Ectodermal cell (in vitro differentiated cells): ENCODE measurements around the gene HCRTR1.

Experiments
- H3K27ac ChIP-seq: 2 replicates; pipeline ENCODE4 v1.7.0; 2013; ENCODE audit warnings: mild to moderate bottlenecking, low read depth, low read length; ENCODE audit not compliant: insufficient read depth, poor library complexity, severe bottlenecking
- H3K27me3 ChIP-seq: 2 replicates; pipeline ENCODE4 v1.7.0; 2013; ENCODE audit warnings: mild to moderate bottlenecking, low read length; ENCODE audit not compliant: insufficient read depth, control insufficient read depth, poor library complexity, severe bottlenecking
- H3K36me3 ChIP-seq: one replicate; pipeline ENCODE4 v1.7.0; 2013; ENCODE audit warnings: low read length; ENCODE audit not compliant: control insufficient read depth, insufficient read depth
- H3K4me1 ChIP-seq: one replicate; pipeline ENCODE4 v1.7.0; 2013; ENCODE audit warnings: low read length; ENCODE audit not compliant: control insufficient read depth, insufficient read depth
- H3K4me3 ChIP-seq: 2 replicates; pipeline ENCODE4 v1.7.0; 2013; ENCODE audit warnings: low read depth, low read length, control low read depth; ENCODE audit not compliant: insufficient read depth
- H3K9me3 ChIP-seq: 2 replicates; pipeline ENCODE4 v1.7.0; 2013; ENCODE audit warnings: mild to moderate bottlenecking, low read length, moderate library complexity; ENCODE audit not compliant: control insufficient read depth
- WGBS, 2 experiments: methylation state at CpG; one replicate each; pipeline ENCODE4 v1.1.7; 2013; ENCODE audit warnings: missing lambda C conversion rate in 2 of 2; 5-methylcytosine and 5-hydroxymethylcytosine counted together

The HCRTR1 gene

DNA sequence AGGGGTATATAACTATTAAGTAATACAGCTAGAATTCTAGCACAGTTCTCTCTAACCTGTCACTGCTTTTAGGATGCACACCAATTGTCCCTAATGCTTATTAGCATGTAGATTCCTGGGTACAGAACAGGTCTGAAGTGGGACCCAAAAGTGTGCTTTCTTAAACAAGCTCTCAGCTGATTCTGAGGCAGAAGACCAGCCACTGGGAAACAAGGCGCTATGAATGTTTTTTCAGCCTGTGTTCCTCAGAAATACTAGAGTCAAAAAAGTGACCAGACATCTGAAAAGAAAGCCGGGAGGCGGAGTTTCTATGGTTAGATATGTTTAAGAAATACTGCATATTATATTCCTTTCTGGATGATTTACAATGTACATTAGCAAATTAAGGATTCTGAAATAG, 25.4 kb downstream of the HCRTR1 start:
- Histone ChIP-seq H3K4me3 (no peak overlapping the region), H3K36me3 (no peaks in the 10 kb centered on the region), H3K27ac (no peak overlapping the region), H3K4me1 (peaks cover 12% of the 10 kb centered on the region), H3K9me3 (no peaks in the 10 kb centered on the region), H3K27me3 (no peaks in the 10 kb centered on the region)
- WGBS, 2 experiments: 89 to 100% methylated on average over 1 to 2 of the region's 3 CpGs

DNA sequence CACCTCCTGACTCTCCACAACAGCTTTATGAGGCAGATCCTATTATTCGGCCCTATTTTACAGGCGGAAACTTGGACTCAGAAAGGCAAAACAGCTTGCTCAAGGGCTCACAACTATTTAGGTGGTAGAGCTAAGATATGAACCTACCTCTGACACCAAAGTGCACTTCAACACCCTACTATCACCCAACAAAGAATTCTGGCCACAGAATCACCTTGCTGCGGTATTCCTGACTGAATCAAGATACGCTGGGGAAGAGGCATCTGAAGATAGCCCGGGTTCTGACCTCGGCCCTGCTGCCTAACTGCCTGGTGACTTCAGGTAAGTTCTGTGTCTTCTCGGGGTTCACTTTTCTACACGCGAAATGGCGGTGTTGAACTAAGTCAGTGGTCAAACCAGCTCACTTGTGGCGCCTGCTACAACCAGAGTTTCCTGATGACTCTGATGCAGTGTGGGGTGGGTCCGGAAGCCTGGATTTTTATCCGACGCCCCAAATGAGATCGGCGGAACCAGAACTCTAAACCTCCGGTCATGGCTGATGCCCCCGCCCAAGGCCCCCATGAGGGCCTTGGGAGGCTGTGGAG, 26.6 kb downstream of the HCRTR1 start:
- H3K36me3 ChIP-seq: no peaks in the 10 kb centered on the region
- H3K27ac ChIP-seq: peak overlapping the region; percentile 86
- WGBS, 2 experiments: 11% methylated on average over 18 of the region's 18 CpGs
- peak overlapping the region; percentile 77 for H3K4me3 ChIP-seq
- no peaks in the 10 kb centered on the region for H3K27me3 ChIP-seq
- no peaks in the 10 kb centered on the region for H3K9me3 ChIP-seq
- H3K4me1 ChIP-seq: peaks cover 12% of the 10 kb centered on the region

- Histone ChIP-seq H3K36me3 (no peaks in the 10 kb centered on the region), H3K4me1 (peaks cover 12% of the 10 kb centered on the region), H3K4me3 (peak within 1 kb of the TSS; percentile 77), H3K27me3 (no peaks in the 10 kb centered on the region), H3K27ac (peak within 1 kb of the TSS; percentile 86), H3K9me3 (no peaks in the 10 kb centered on the region)
- WGBS, 2 experiments: 0% methylated on average over 56 of the region's 56 CpGs
These were observed 27.2 kb downstream of the HCRTR1 start, which contains the start of gene PEF1 for GRCh38 chr1:31644560-31645273. Gene PEF1 (minus strand): TSS chr1:31644876. CDS start chr1:31644864, 12 bp downstream.

- peak overlapping the region; percentile 86 for H3K27ac ChIP-seq
- no peaks in the 10 kb centered on the region for H3K9me3 ChIP-seq
- 0 to 2% methylated on average over 11 of the region's 11 CpGs for WGBS, 2 experiments
- H3K4me3 ChIP-seq: peak overlapping the region; percentile 77
- no peaks in the 10 kb centered on the region for H3K36me3 ChIP-seq
- H3K4me1 ChIP-seq: peaks cover 12% of the 10 kb centered on the region
- H3K27me3 ChIP-seq: no peaks in the 10 kb centered on the region
These were observed 27.7 kb downstream of the HCRTR1 start for GRCh38 chr1:31645274-31645568.

DNA sequence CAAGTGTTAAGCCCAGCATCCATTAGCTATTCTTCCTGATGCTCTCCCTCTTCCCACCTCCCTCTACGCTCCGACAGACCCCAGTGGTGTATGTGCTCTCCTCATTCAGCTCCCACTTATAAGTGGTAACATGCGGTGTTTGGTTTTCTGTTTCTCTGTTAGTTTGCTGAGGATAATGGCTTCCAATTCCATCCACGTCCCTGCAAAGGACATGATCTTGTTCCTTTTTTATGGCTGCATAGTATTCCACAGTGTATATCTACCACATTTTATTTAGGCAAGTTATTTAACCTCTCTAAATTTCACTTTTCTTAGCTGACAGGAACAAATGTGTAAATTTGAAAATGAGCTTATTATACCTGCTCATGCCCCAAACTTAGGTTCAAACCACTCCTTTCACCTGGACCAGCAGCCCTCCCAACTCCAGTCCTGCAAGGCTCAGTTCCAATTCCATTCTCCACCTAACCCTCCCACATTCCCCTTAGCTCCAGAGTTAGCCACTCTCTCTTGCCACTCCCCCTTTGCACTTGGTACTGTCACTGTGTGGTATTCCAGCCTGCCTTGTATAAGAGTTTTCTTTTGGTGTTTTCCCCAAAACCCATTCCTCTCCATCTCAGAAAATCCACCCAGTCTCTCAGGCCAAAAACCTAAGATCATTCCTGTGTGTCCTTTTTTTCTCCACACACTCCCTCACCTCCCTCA, 28.9 kb downstream of the HCRTR1 start:
- Histone ChIP-seq H3K9me3 (no peaks in the 10 kb centered on the region), H3K4me1 (peaks cover 12% of the 10 kb centered on the region), H3K36me3 (no peaks in the 10 kb centered on the region), H3K27ac (no peak overlapping the region), H3K27me3 (no peaks in the 10 kb centered on the region), H3K4me3 (no peak overlapping the region)
- WGBS, 2 experiments: 92 to 94% methylated on average over 4 of the region's 4 CpGs

GRCh38 chr1:31647106-31647505, 29.6 kb downstream of the HCRTR1 start:
- no peak overlapping the region for H3K27ac ChIP-seq
- H3K36me3 ChIP-seq: no peaks in the 10 kb centered on the region

DNA sequence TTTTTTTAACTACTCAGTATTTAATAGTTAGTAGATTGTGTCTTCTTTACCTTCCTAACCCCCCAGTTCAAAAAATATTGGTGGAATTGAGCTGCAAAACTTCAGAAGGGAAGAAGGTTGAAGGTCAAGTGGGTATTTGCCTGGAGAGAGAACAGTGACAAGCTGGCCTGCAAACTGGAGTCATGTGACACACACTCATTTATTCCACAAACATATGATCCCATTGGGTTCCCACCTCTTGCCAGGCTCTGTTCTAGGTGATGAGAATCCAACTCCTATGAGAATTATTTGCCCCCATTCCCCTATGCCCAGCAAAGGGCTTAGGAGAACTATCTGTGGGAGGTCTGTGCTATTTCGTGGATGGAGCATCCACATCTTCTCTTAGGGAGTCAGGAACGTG, 30.7 kb downstream of the HCRTR1 start:
- Histone ChIP-seq H3K4me1 (peaks cover 12% of the 10 kb centered on the region), H3K27ac (no peak overlapping the region), H3K36me3 (no peaks in the 10 kb centered on the region), H3K9me3 (no peaks in the 10 kb centered on the region), H3K4me3 (no peak overlapping the region), H3K27me3 (no peaks in the 10 kb centered on the region)
- WGBS, 2 experiments: 73 to 85% methylated on average over 2 of the region's 2 CpGs

More at GRCh38 chr1:31647106-31647505, 29.6 kb downstream of the HCRTR1 start:
- H3K4me3 ChIP-seq: no peak overlapping the region
- H3K27me3 ChIP-seq: no peaks in the 10 kb centered on the region
- H3K4me1 ChIP-seq: peaks cover 12% of the 10 kb centered on the region
- no peaks in the 10 kb centered on the region for H3K9me3 ChIP-seq
- WGBS, 2 experiments: 84 to 91% methylated on average over 2 of the region's 2 CpGs

DNA sequence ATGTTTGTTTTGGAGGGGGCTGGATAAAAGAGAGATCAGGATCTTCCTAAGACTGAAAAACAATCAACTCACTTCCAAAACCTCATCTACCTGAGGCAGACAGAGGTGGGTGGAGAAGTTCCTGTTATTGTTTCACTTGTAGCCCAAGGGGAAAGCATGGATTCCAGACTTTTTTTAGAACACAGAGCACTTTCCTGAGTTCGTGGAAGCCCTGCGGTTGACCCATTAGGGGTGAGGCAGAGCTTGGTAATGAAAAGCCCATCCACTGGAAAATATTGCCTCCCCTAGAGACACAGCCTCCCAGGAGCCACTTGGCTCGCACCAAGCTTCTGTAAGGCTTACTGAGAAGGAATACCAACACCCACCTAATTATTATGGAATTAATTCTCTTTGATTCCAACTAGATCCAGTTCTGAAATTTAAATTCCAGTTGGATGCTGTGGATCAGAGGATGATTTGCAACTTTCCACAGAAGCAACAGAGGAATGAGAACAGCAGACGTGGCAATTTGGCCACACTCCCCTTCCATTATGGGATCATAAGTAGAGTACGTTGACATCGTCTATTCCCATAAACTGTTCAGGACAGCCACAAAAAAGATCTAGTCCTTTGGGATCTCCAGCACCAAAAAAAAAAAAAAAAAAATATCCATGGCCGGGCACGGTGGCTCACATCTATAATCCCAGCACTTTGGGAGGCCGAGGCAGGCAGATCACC, 31.3 kb downstream of the HCRTR1 start:
- no peak overlapping the region for H3K4me3 ChIP-seq
- no peaks in the 10 kb centered on the region for H3K27me3 ChIP-seq
- no peak overlapping the region for H3K27ac ChIP-seq
- no peaks in the 10 kb centered on the region for H3K36me3 ChIP-seq
- H3K9me3 ChIP-seq: no peaks in the 10 kb centered on the region
- H3K4me1 ChIP-seq: peaks cover 7% of the 10 kb centered on the region
- 72 to 73% methylated on average over 9 of the region's 9 CpGs for WGBS, 2 experiments

- Histone ChIP-seq H3K4me1 (peaks cover 2% of the 10 kb centered on the region), H3K4me3 (no peak overlapping the region), H3K27me3 (no peaks in the 10 kb centered on the region), H3K9me3 (no peaks in the 10 kb centered on the region), H3K36me3 (no peaks in the 10 kb centered on the region), H3K27ac (no peak overlapping the region)
- 86% methylated on average over 9 of the region's 9 CpGs for WGBS, 2 experiments
These were observed 32.9 kb downstream of the HCRTR1 start for GRCh38 chr1:31650161-31651088.
